WTC11 (cell line): Measurements from ENCODE around the gene RAPGEF5. TPM values are rescaled to one million over a fixed set of nuclear protein-coding genes. Genes with fewer than 3 reads are reported as not detected.
A peak's percentile ranks its signal among the peaks of the same experiment; 100 is the strongest.

Experiments used
- ATAC-seq: fragments of 200-7000 bp; cut with Tn5 transposase; 2 replicates; pipeline ENCODE4 v1.10.0; 2021; ENCODE audit warnings: mild to moderate bottlenecking, moderate library complexity
- CTCF ChIA-PET: fragments of 300-600 bp; sonication (Branson Sonifier 250); formaldehyde crosslinking; loops from one replicate; lab custom pipeline; 2021; ENCODE audit warnings: antibody characterized with exemption; lab: Charles Lee
- POLR2A ChIA-PET: fragments of 350-600 bp; sonication (Branson Sonifier 250); formaldehyde crosslinking; loops from one replicate; lab custom pipeline; 2021; ENCODE audit warnings: antibody characterized with exemption; lab: Charles Lee
- DNase-seq: peaks from one replicate; pipeline ENCODE4 v3.0.0; 2021; ENCODE audit warnings: low spot score
- H3K27ac Mint-ChIP-seq: 2 replicates; pipeline ENCODE4 v1.8.0; 2021; ENCODE audit warnings: mixed read lengths
- H3K27me3 Mint-ChIP-seq: 2 replicates; pipeline ENCODE4 v1.8.0; 2021; ENCODE audit warnings: low read depth, mild to moderate bottlenecking, moderate library complexity, mixed read lengths
- H3K36me3 Mint-ChIP-seq: 2 replicates; pipeline ENCODE4 v1.8.0; 2021; ENCODE audit warnings: mixed read lengths
- H3K4me1 Mint-ChIP-seq: 2 replicates; pipeline ENCODE4 v1.8.0; 2022; ENCODE audit warnings: mixed read lengths
- H3K4me3 Mint-ChIP-seq: 2 replicates; pipeline ENCODE4 v1.8.0; 2021; ENCODE audit warnings: mild to moderate bottlenecking, moderate library complexity, mixed read lengths
- H3K9me3 Mint-ChIP-seq: 2 replicates; pipeline ENCODE4 v1.8.0; 2021; ENCODE audit warnings: mixed read lengths
- ATF1 ChIP-seq: sonication (generic); formaldehyde crosslinking; IDR thresholded peaks from 2 replicates; pipeline ENCODE4 v1.8.1; 2023; ENCODE audit warnings: mild to moderate bottlenecking, moderate library complexity, missing genetic modification reagents
- CREB1 ChIP-seq: sonication (generic); formaldehyde crosslinking; IDR thresholded peaks from 2 replicates; pipeline ENCODE4 v1.8.0; 2023; ENCODE audit warnings: mild to moderate bottlenecking, missing genetic modification reagents
- FOXJ3 ChIP-seq: sonication (generic); formaldehyde crosslinking; IDR thresholded peaks from 2 replicates; pipeline ENCODE4 v1.9.0; 2021; ENCODE audit warnings: missing genetic modification reagents, mild to moderate bottlenecking, borderline replicate concordance
- JAZF1 ChIP-seq: fragments of 250-450 bp; sonication (Bioruptor Pico); IDR thresholded peaks from 2 replicates; pipeline ENCODE4 v1.9.0; 2021; ENCODE audit warnings: moderate library complexity, mild to moderate bottlenecking, inconsistent platforms
- NFATC4 ChIP-seq: fragments of 250-450 bp; sonication (Bioruptor Pico); IDR thresholded peaks from 2 replicates; pipeline ENCODE4 v1.9.0; 2021; ENCODE audit warnings: mild to moderate bottlenecking
- NR1H2 ChIP-seq: sonication (generic); formaldehyde crosslinking; IDR thresholded peaks from 2 replicates; pipeline ENCODE4 v1.9.0; 2021; ENCODE audit warnings: mild to moderate bottlenecking, moderate library complexity, missing genetic modification reagents
- TP53 ChIP-seq: sonication (generic); formaldehyde crosslinking; IDR thresholded peaks from 2 replicates; pipeline ENCODE4 v1.8.1; 2023; ENCODE audit warnings: mild to moderate bottlenecking, missing genetic modification reagents
- ZNF121 ChIP-seq: sonication (generic); formaldehyde crosslinking; IDR thresholded peaks from 2 replicates; pipeline ENCODE4 v1.8.0; 2023; ENCODE audit warnings: missing genetic modification reagents
- ZNF317 ChIP-seq: sonication (generic); formaldehyde crosslinking; IDR thresholded peaks from 2 replicates; pipeline ENCODE4 v1.8.1; 2023; ENCODE audit warnings: low read depth, mild to moderate bottlenecking, moderate library complexity, missing genetic modification reagents, borderline replicate concordance
- total RNA-seq: library from RNA; stranded (reverse); gene quantifications from 3 replicates; pipeline ENCODE4 v1.2.3, GENCODE V29; 2021
- TF ChIP-seq, protein P1 (sequence below): fragments of 250-450 bp; sonication (Bioruptor Pico); IDR thresholded peaks from 2 replicates; pipeline ENCODE4 v1.9.0; 2021; ENCODE audit warnings: moderate library complexity, mild to moderate bottlenecking, inconsistent platforms, borderline replicate concordance
- TF ChIP-seq, protein P2 (sequence below): sonication (generic); formaldehyde crosslinking; conservative IDR thresholded peaks from 2 replicates; pipeline ENCODE4 v1.8.1; 2023; ENCODE audit warnings: mild to moderate bottlenecking, low read depth, missing genetic modification reagents, moderate library complexity
- TF ChIP-seq, protein P3 (sequence below): sonication (generic); formaldehyde crosslinking; IDR thresholded peaks from 2 replicates; pipeline ENCODE4 v1.8.0; 2022; ENCODE audit warnings: missing genetic modification reagents
- TF ChIP-seq, protein P4 (sequence below): sonication (generic); formaldehyde crosslinking; IDR thresholded peaks from 2 replicates; pipeline ENCODE4 v1.8.0; 2022; ENCODE audit warnings: mild to moderate bottlenecking, missing genetic modification reagents
- TF ChIP-seq, protein P5 (sequence below): fragments of 250-450 bp; sonication (Bioruptor Pico); IDR thresholded peaks from 2 replicates; pipeline ENCODE4 v1.9.0; 2021; ENCODE audit warnings: mild to moderate bottlenecking, borderline replicate concordance
- TF ChIP-seq, protein P6 (sequence below): sonication (generic); formaldehyde crosslinking; IDR thresholded peaks from 2 replicates; pipeline ENCODE4 v1.8.1; 2023; ENCODE audit warnings: mild to moderate bottlenecking, missing genetic modification reagents

The RAPGEF5 gene
- total RNA-seq, 1 experiment from 2014 or later = 12.3 TPM

DNA sequence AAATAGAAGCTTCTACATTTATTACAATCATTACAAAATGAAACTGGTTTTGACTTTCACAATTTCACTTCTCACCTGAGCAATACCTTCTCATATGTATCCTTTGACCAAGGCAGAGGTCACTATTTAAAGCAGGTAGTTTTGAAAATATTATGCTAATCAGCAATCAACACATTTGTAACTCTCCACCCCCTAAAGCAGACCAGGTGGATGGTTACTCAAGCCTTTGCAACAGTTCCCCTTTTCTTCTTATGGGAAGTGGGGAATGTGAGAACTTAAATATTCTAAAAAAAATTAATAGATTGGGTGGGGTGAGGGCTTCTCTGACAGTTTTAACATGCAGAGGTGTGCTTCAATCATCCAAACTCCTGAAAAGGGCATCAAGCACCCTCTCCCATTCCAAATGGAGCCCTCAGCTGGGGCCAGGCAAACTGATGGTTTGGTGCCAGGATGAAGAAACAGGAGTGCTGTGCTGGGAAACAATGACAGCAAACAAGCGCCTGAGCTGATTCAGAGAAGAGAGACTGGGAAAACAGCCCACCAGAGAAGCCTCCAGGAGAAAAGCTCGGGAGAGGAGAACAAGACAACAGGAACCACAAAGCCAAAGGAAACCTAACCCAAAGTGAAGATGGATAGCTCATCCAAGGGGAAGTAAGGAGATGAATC is 17.1 kb downstream of the RAPGEF5 start:
- no peak for DNase-seq
- Mint-ChIP-seq H3K4me3 (no peak overlapping the region), H3K4me1 (peaks cover 55% of the 10 kb centered on the region), H3K27ac (0 out of 2 replicates have a peak overlapping the region, but pooled peaks have one; percentile 10)
- CTCF ChIA-PET = interaction anchor here (1.5 kb wide), 1 partner anchor 112 kb away, joined by 3 read pairs; no protein-coding TSS in a partner anchor
- TF ChIP-seq TP53 (CRISPR knock-in tag) = no peak
- TF ChIP-seq, protein P1, sequence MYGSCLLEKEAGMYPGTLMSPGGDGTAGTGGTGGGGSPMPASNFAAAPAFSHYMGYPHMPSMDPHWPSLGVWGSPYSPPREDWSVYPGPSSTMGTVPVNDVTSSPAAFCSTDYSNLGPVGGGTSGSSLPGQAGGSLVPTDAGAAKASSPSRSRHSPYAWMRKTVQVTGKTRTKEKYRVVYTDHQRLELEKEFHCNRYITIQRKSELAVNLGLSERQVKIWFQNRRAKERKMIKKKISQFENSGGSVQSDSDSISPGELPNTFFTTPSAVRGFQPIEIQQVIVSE (CRISPR knock-in tag) = no peak
- TF ChIP-seq, all 79 proteins: peak for 0
- Mint-ChIP-seq H3K27me3 (no peaks in the 10 kb centered on the region), H3K36me3 (peaks cover 19% of the 10 kb centered on the region), H3K9me3 (peaks cover 12% of the 10 kb centered on the region)
- POLR2A ChIA-PET = no interaction called here
- no peak for ATAC-seq

DNA sequence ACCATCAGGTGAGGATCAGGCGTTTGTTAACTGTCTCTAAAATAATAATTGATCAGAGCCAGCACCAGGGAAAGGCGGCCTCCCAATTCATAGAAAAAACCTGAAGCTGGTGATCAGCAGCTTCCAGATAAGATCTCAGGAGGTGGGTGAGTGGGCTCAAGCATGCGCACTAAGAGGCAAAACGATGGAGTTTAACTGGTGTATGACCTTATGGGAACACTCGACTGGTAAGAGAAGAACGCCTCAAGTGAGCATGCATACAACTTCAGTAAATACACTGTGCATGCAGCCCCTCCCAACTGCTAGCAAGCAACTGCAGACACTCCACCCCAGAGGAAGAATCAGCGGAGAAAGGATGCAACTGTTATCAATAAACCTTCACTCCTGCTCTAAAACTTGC is 18.1 kb downstream of the RAPGEF5 start:
- POLR2A ChIA-PET = no interaction called here
- no peak overlapping the region for H3K4me3 Mint-ChIP-seq
- DNase-seq (no peak), ATAC-seq (no peak)
- H3K27me3 Mint-ChIP-seq = no peaks in the 10 kb centered on the region
- no peak for TF ChIP-seq NR1H2 (CRISPR knock-in tag)
- TF ChIP-seq ATF1 = no peak
- TF ChIP-seq, protein P2, sequence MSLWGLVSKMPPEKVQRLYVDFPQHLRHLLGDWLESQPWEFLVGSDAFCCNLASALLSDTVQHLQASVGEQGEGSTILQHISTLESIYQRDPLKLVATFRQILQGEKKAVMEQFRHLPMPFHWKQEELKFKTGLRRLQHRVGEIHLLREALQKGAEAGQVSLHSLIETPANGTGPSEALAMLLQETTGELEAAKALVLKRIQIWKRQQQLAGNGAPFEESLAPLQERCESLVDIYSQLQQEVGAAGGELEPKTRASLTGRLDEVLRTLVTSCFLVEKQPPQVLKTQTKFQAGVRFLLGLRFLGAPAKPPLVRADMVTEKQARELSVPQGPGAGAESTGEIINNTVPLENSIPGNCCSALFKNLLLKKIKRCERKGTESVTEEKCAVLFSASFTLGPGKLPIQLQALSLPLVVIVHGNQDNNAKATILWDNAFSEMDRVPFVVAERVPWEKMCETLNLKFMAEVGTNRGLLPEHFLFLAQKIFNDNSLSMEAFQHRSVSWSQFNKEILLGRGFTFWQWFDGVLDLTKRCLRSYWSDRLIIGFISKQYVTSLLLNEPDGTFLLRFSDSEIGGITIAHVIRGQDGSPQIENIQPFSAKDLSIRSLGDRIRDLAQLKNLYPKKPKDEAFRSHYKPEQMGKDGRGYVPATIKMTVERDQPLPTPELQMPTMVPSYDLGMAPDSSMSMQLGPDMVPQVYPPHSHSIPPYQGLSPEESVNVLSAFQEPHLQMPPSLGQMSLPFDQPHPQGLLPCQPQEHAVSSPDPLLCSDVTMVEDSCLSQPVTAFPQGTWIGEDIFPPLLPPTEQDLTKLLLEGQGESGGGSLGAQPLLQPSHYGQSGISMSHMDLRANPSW (CRISPR knock-in tag) = no peak
- TF ChIP-seq NFATC4 (CRISPR knock-in tag) = no peak
- TF ChIP-seq, protein P3, sequence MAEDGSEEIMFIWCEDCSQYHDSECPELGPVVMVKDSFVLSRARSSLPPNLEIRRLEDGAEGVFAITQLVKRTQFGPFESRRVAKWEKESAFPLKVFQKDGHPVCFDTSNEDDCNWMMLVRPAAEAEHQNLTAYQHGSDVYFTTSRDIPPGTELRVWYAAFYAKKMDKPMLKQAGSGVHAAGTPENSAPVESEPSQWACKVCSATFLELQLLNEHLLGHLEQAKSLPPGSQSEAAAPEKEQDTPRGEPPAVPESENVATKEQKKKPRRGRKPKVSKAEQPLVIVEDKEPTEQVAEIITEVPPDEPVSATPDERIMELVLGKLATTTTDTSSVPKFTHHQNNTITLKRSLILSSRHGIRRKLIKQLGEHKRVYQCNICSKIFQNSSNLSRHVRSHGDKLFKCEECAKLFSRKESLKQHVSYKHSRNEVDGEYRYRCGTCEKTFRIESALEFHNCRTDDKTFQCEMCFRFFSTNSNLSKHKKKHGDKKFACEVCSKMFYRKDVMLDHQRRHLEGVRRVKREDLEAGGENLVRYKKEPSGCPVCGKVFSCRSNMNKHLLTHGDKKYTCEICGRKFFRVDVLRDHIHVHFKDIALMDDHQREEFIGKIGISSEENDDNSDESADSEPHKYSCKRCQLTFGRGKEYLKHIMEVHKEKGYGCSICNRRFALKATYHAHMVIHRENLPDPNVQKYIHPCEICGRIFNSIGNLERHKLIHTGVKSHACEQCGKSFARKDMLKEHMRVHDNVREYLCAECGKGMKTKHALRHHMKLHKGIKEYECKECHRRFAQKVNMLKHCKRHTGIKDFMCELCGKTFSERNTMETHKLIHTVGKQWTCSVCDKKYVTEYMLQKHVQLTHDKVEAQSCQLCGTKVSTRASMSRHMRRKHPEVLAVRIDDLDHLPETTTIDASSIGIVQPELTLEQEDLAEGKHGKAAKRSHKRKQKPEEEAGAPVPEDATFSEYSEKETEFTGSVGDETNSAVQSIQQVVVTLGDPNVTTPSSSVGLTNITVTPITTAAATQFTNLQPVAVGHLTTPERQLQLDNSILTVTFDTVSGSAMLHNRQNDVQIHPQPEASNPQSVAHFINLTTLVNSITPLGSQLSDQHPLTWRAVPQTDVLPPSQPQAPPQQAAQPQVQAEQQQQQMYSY (CRISPR knock-in tag) = no peak
- TF ChIP-seq, protein P4, sequence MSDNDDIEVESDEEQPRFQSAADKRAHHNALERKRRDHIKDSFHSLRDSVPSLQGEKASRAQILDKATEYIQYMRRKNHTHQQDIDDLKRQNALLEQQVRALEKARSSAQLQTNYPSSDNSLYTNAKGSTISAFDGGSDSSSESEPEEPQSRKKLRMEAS (CRISPR knock-in tag) = no peak
- no peak for TF ChIP-seq FOXJ3 (CRISPR knock-in tag)
- TF ChIP-seq, protein P5, sequence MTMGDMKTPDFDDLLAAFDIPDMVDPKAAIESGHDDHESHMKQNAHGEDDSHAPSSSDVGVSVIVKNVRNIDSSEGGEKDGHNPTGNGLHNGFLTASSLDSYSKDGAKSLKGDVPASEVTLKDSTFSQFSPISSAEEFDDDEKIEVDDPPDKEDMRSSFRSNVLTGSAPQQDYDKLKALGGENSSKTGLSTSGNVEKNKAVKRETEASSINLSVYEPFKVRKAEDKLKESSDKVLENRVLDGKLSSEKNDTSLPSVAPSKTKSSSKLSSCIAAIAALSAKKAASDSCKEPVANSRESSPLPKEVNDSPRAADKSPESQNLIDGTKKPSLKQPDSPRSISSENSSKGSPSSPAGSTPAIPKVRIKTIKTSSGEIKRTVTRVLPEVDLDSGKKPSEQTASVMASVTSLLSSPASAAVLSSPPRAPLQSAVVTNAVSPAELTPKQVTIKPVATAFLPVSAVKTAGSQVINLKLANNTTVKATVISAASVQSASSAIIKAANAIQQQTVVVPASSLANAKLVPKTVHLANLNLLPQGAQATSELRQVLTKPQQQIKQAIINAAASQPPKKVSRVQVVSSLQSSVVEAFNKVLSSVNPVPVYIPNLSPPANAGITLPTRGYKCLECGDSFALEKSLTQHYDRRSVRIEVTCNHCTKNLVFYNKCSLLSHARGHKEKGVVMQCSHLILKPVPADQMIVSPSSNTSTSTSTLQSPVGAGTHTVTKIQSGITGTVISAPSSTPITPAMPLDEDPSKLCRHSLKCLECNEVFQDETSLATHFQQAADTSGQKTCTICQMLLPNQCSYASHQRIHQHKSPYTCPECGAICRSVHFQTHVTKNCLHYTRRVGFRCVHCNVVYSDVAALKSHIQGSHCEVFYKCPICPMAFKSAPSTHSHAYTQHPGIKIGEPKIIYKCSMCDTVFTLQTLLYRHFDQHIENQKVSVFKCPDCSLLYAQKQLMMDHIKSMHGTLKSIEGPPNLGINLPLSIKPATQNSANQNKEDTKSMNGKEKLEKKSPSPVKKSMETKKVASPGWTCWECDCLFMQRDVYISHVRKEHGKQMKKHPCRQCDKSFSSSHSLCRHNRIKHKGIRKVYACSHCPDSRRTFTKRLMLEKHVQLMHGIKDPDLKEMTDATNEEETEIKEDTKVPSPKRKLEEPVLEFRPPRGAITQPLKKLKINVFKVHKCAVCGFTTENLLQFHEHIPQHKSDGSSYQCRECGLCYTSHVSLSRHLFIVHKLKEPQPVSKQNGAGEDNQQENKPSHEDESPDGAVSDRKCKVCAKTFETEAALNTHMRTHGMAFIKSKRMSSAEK (CRISPR knock-in tag) = no peak
- TF ChIP-seq ZNF121 (CRISPR knock-in tag) = no peak
- TF ChIP-seq CREB1 = no peak
- TF ChIP-seq ZNF317 = no peak
- TF ChIP-seq, protein P6, sequence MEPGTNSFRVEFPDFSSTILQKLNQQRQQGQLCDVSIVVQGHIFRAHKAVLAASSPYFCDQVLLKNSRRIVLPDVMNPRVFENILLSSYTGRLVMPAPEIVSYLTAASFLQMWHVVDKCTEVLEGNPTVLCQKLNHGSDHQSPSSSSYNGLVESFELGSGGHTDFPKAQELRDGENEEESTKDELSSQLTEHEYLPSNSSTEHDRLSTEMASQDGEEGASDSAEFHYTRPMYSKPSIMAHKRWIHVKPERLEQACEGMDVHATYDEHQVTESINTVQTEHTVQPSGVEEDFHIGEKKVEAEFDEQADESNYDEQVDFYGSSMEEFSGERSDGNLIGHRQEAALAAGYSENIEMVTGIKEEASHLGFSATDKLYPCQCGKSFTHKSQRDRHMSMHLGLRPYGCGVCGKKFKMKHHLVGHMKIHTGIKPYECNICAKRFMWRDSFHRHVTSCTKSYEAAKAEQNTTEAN (CRISPR knock-in tag) = no peak
- TF ChIP-seq JAZF1 = no peak
- TF ChIP-seq, protein P1 (CRISPR knock-in tag) = no peak
- no peak for TF ChIP-seq TP53 (CRISPR knock-in tag)
- H3K4me1 Mint-ChIP-seq = peaks cover 65% of the 10 kb centered on the region
- CTCF ChIA-PET = interaction anchor here (1.2 kb wide), 1 partner anchor 9 kb away, joined by 3 read pairs; no protein-coding TSS in a partner anchor
- H3K9me3 Mint-ChIP-seq = peaks cover 12% of the 10 kb centered on the region
- H3K27ac Mint-ChIP-seq = 0 out of 2 replicates have a peak overlapping the region, but pooled peaks have one; percentile 21
- peaks cover 19% of the 10 kb centered on the region for H3K36me3 Mint-ChIP-seq
